Measurements from ENCODE around the gene COL6A6. TPM values are rescaled to one million over a fixed set of nuclear protein-coding genes. Genes with fewer than 3 reads are reported as not detected.

COL6A6 gene
- total and polyA plus RNA-seq, 8 donors, result 7.7 to 55.8 (median 47.4) TPM

DNA sequence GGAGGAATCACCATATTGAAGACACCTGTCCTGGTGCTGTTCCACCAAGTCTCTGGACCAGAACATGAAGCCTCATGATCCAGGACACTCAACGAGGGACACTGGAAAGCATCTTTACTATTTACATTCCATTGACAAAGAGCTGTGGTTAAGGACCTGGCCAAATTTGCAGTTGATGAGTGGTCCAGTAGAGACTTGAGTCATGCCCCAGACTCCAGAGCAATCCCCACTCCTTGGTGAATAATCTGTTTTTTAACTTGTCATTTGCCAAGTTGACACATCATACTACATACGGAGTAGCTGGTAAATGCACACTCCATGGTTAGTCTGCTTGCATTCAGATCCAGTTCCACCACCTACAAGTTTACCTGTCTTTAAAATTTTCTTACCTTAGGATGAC lies 1.2 kb upstream of the COL6A6 start:
- ATAC-seq, result no peak

DNA sequence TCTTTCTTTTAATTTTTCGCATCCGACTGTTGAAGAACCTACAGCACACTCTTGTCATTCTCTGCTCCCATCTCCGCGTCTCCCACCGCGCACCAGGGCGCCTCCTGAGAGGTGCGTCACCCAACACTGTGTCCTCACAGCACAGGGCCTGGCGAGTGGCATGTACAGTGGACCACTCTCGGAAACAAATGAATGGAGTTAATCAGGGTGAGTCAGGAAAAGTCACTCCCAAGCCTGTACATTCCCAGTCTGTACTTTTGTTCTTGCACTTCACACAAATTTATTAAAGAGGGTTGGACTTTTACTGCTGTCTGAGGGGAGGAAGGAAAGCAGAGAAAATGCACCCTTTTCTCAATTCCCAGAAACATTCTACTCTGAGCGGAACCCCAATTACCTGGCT lies 625 bp downstream of the COL6A6 start:
- intact Hi-C loops (cut with DNase I), result no loop called here
- peaks cover 17 to 44% of the 10 kb centered on the region in 2 donors for H3K27me3 ChIP-seq
- TF ChIP-seq, protein P1, sequence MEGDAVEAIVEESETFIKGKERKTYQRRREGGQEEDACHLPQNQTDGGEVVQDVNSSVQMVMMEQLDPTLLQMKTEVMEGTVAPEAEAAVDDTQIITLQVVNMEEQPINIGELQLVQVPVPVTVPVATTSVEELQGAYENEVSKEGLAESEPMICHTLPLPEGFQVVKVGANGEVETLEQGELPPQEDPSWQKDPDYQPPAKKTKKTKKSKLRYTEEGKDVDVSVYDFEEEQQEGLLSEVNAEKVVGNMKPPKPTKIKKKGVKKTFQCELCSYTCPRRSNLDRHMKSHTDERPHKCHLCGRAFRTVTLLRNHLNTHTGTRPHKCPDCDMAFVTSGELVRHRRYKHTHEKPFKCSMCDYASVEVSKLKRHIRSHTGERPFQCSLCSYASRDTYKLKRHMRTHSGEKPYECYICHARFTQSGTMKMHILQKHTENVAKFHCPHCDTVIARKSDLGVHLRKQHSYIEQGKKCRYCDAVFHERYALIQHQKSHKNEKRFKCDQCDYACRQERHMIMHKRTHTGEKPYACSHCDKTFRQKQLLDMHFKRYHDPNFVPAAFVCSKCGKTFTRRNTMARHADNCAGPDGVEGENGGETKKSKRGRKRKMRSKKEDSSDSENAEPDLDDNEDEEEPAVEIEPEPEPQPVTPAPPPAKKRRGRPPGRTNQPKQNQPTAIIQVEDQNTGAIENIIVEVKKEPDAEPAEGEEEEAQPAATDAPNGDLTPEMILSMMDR (IDR thresholded peaks at IDR 0.05), result no peak
- no peaks in the 10 kb centered on the region for H3K9me3 ChIP-seq
- ATAC-seq (peak; percentile 57), DNase-seq (peak in 2 of 4 donors; percentile 25 to 67)
- H3K27ac ChIP-seq, result peak overlapping the region in 1 of 2 donors; percentile 9
- no peaks in the 10 kb centered on the region for H3K4me1 ChIP-seq
- no peaks in the 10 kb centered on the region for H3K36me3 ChIP-seq
- H3K4me3 ChIP-seq, result peak overlapping the region; percentile 28 to 30

More for the DNA sequence above, 1.2 kb upstream of the COL6A6 start:
- H3K27ac ChIP-seq, result no peak overlapping the region
- no peaks in the 10 kb centered on the region for H3K9me3 ChIP-seq
- H3K4me3 ChIP-seq, result no peak overlapping the region
- H3K4me1 ChIP-seq, result no peaks in the 10 kb centered on the region
- no peak for DNase-seq
- H3K36me3 ChIP-seq, result no peaks in the 10 kb centered on the region
- TF ChIP-seq, protein P1 (IDR thresholded peaks at IDR 0.05), result no peak
- H3K27me3 ChIP-seq, result peaks cover 17 to 44% of the 10 kb centered on the region in 2 donors
- intact Hi-C loops (cut with DNase I), result no loop called here

DNA sequence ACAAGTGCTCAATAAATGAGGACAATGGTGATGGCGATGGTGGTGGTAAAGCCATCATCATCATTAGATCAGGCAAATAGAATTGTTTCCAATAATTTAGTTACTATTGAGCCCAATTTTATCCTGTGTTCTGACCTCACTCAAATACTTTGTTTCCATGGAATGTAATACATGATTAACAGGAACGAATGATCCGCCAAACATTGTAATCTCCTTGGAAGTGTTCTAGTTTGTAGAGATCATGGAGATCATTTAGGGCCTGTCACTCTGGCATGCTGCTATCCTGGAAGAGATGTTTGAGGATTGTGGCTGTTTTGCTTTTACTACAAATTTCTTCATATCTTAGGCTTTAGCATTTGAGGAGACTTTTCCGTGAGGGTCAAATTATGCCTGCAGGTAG lies 2.8 kb downstream of the COL6A6 start:
- DNase-seq, result no peak
- peaks cover 17 to 44% of the 10 kb centered on the region in 2 donors for H3K27me3 ChIP-seq
- no peaks in the 10 kb centered on the region for H3K36me3 ChIP-seq
- no peak overlapping the region for H3K4me3 ChIP-seq
- ATAC-seq, result no peak
- H3K9me3 ChIP-seq, result no peaks in the 10 kb centered on the region
- no peak overlapping the region for H3K27ac ChIP-seq
- TF ChIP-seq, protein P1 (IDR thresholded peaks at IDR 0.05), result no peak
- intact Hi-C loops (cut with DNase I), result no loop called here
- no peaks in the 10 kb centered on the region for H3K4me1 ChIP-seq

DNA sequence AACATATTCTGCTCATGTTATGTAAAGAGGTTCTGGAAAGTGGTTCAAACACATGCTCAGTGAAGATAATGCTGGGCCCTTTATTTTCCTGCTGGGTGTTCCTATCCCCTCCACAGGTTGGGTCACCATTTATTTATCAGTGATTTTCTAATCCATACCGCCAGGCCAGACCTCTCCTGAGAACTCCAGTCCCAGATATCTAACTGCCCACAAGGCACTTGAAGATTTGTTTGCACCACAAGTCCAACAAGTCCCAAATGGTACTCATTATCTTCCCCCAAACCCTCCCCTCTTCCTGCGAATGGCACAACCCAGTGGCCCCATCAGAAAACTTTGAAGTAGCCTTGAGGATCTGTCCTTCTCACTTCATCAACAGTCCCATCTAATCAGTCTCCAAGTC lies 5.4 kb downstream of the COL6A6 start:
- H3K9me3 ChIP-seq, result no peaks in the 10 kb centered on the region
- H3K27me3 ChIP-seq, result peaks cover 0 to 25% of the 10 kb centered on the region in 2 donors
- no peak overlapping the region for H3K4me3 ChIP-seq
- TF ChIP-seq, protein P1 (IDR thresholded peaks at IDR 0.05), result no peak
- H3K27ac ChIP-seq, result no peak overlapping the region
- intact Hi-C loops (cut with DNase I), result no loop called here
- H3K4me1 ChIP-seq, result no peaks in the 10 kb centered on the region
- ATAC-seq (no peak), DNase-seq (no peak)
- H3K36me3 ChIP-seq, result no peaks in the 10 kb centered on the region

DNA sequence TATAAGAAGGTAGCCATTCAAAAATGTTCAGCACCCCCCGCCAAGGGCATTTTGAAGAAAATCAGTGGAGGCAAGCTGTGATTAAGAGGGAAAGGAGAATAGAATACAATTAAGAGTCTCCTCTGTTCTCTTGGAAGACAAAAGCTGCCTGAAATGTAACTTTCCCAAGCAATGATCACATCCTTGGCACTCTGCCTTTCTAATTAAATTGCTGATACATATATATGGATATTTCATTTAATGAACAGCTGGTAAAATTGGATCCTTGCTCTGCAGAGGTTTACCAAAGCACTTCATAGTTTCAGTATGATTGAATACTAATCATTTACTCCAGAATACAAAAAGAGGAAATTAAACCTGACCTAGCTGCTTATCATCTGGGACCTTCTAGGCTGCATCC lies 10.4 kb downstream of the COL6A6 start:
- Histone ChIP-seq H3K4me1 (no peaks in the 10 kb centered on the region), H3K27me3 (no peaks in the 10 kb centered on the region), H3K36me3 (no peaks in the 10 kb centered on the region), H3K9me3 (no peaks in the 10 kb centered on the region), H3K4me3 (no peak overlapping the region), H3K27ac (no peak overlapping the region)
- DNase-seq (no peak), ATAC-seq (no peak)
- TF ChIP-seq, protein P1 (IDR thresholded peaks at IDR 0.05), result no peak
- intact Hi-C loops (cut with DNase I), result no loop called here
